GM15510 (cell line): ENCODE data around the gene MAGI2.

Experiments
- POLR2A ChIP-seq: IDR thresholded peaks from 3 replicates; pipeline ENCODE4 v1.6.1; 2011; ENCODE audit warnings: borderline replicate concordance; ENCODE audit not compliant: insufficient read length; ENCODE audit errors: extremely low read depth

MAGI2 gene

GRCh38 chr7:77985232-77985973, 1468.1 kb downstream of the MAGI2 start:
- no peak for TF ChIP-seq POLR2A

DNA sequence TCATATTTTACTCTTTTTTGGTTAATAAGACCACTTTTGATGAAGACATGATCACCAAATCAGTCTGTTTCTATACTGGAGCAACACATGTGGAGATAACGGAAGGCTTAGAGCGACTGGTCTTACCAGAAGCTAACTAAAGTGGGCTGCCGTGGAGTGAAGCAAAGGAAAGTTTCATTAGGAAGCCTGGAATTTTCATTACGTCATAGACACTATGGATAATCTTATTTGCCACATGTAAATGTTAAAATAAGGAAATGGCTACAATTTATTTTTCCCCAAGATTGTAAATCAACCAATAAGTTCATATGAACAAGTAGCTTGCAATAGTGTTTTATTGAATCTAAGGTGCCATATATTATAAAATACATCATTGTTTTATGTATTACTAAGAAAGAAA, 1469.5 kb downstream of the MAGI2 start:
- TF ChIP-seq POLR2A = no peak

DNA sequence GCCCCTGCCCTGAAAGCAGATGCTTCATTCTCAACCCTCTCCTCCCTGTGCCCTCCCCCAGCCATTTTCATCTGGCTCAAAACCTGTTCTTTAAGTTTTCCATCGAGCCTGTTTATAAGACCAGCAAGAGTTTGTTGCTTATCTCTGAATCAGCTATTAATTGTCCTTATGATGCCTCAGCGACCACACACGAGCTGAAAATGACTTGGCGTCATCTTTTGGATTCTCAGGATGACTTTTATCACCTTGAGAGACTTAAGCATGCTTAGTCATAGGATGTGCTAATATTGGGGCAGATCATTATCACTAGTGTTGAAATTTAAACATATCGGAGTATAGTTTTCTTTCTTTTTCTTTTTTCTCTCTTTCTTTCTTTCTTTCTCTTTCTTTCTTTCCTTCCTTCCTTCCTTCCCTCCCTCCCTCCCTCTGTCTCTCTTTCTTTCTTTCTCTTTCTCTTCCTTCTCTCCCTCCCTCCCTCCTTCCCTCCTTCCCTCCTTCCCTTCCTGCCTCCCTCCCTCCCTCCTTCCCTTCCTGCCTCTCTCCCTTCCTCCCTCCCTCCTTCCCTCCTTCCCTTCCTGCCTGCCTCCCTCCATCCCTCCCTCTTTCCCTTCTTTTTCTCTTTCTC, 1470.4 kb downstream of the MAGI2 start:
- TF ChIP-seq POLR2A = no peak

- no peak for TF ChIP-seq POLR2A
Observed at GRCh38 chr7:77980087-77980713, 1473.3 kb downstream of the MAGI2 start.

GRCh38 chr7:77979219-77979618, 1474.2 kb downstream of the MAGI2 start:
- no peak for TF ChIP-seq POLR2A

GRCh38 chr7:77975672-77976480, 1477.6 kb downstream of the MAGI2 start:
- no peak for TF ChIP-seq POLR2A

DNA sequence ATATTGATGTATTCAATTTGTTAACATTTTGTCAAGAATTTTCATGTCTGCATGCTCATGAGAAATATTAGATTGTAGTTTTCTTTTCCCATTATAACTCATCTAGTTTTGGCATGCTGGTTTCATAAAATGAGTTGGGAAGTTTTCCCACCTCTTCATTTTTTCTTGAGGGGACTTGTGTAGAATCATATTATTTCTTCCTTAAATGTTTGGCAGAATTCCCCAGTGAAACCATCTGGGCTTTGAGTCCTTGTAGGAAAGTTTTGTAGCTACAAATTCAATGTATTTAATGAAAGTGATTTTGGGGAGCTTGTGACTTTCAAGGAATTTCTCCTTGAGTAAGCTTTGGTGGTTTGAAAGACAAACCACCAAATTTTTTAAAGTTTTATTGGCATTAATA, 1481.7 kb downstream of the MAGI2 start:
- no peak for TF ChIP-seq POLR2A

DNA sequence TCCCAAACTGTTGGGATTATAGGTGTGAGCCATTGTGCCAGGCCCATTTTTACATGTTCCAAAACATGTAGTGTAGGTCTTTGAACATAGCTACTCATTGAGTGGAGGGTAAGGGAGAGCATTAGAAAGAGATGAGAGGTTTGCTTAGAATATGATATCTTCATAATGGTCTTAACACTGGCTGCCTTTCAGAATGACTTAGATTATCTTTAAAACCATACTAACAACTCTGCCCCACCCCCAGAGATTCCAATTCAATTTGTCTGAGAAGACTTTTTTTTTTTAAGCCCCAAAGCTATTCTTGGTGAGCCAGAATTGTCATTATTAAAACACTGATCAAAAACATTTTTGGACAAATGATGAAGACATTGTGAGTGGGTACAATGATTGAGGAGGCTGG, 1486.0 kb downstream of the MAGI2 start:
- no peak for TF ChIP-seq POLR2A
